HG03159 (cell line): ENCODE measurements around the gene TRHDE.

Experiments used
- ATAC-seq: cut with Tn5 transposase; IDR thresholded peaks from one replicate; pipeline ENCODE4 v1.9.1; 2021; ENCODE audit warnings: mild to moderate bottlenecking, moderate library complexity; ENCODE audit not compliant: unreplicated experiment

The TRHDE gene

GRCh38 chr12:72272091-72272661 lies at the start of gene TRHDE:
Gene TRHDE, plus strand, starts transcription at chr12:72272370. Its CDS starts 274 bp downstream, at chr12:72272644.
- ATAC-seq: no peak

GRCh38 chr12:72226510-72226909 lies 45.7 kb upstream of the TRHDE start:
- ATAC-seq: no peak

GRCh38 chr12:72228424-72228823 lies 43.7 kb upstream of the TRHDE start:
- ATAC-seq: no peak

DNA sequence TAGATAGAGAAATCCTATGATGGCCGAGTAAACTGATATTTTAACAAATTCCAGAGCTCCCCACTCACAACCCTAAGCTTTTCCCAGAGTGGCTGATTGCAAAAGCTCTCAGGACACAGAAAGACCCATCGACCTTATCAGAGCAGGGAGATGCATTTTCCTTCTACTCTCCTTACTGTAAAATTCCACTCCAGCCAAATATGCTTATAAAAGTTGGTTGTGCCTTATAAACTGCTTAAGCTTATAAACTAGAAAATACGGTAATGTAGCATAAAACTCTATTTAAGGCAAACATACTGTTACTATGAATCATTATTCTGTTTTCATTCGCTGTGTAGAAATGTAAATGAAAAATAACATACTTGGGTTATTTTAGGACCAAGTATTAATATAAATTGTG lies 41.6 kb upstream of the TRHDE start:
- no peak for ATAC-seq

DNA sequence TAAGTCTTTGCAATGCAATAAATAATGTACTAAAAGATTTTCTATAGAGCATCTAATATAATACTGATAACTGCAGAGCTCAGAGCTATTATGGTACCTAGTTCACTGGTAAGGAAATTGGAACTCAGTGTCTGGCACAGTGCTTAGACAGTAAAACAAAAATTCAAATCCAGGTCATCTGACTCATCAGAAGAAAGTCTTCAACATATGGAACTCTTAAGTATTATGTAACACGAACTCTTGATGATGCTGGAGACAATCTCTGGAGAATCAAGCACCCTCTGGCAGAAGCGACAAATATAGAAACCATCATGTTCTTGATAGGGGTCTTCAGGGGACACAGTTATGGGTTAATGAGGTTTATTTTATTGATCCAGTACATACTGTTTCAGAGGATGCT lies 37.3 kb upstream of the TRHDE start:
- ATAC-seq: no peak

GRCh38 chr12:72236071-72236705 lies 36.0 kb upstream of the TRHDE start:
- no peak for ATAC-seq

DNA sequence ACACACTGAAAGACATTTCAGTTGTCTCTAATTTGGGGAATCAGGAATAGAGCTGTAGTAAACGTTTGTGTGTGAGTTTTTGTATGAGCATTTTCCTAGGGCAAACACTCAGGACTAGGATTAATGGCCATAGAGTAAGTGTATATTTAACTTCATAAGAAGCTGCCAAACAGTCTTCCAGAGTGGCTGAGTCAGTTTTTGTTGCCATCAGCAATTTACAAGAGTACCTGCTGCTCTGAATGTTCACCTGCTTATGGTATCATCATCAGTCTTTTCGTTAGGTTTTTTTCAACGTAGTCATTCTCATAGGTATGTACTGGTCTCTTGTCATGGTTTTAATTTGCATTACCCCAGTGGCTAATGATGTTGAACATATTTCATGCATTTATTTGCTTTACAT lies 30.6 kb upstream of the TRHDE start:
- no peak for ATAC-seq

DNA sequence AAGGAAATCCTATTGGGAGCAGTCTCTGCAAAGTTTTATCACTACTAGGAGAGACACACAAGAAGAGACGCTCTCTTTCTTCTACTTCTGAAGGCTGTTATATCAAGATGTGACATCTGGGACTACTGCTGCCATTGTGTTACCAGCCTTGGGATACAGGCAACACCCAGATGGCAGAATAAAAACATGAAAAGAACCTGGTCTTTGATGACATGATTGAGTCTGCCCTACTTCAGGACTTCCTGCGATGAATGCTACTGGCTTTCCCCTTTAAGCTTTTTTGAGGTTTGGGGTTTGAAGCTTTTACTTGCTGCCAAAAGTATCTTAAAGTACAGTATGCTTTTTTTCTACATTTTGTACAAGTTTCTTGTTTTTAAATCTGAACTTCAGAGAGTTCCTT lies 29.2 kb upstream of the TRHDE start:
- no peak for ATAC-seq

- ATAC-seq: no peak
Measured at GRCh38 chr12:72246370-72246769, 25.8 kb upstream of the TRHDE start.

DNA sequence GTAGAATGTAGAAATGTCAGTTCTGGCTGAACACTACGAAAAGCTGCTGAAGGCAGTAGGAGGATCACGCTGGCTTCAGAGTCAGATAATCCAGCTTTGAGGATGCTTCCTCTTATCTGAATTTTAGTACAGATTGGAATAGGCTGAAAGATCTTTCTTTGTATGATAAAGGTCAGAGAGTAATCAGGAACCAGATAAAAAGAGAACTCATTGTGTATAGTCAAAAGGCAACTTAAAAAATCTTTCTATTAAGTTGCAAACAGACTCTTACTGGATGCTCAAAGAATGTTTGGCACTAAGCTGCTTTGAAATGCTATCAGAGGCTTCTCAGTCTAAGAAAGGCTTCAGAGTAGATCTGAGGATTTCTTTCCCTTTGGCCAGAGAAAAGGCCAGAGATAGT lies 21.8 kb upstream of the TRHDE start:
- no peak for ATAC-seq

DNA sequence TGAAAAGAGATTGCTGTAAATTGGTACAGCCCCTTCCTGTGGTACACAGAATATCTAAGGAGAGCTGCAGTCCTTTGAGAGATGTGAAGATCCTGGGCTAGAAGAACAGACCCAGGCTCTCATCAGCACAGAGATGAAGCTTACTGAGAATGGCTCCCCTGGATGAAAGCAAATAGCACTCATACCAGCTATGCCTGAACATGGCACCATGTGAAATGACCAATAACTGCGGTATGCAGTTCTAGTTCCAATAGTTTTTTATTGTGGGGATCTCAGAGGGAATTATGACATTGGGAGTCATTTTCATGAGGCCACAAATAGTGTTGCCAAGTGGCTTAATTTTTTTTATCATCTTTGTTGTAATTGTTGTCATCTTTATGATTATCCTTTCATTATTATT lies 15.4 kb upstream of the TRHDE start:
- no peak for ATAC-seq

GRCh38 chr12:72261885-72262284 lies 10.3 kb upstream of the TRHDE start:
- no peak for ATAC-seq

GRCh38 chr12:72264548-72265175 lies 7.5 kb upstream of the TRHDE start:
- peak; percentile 54 for ATAC-seq

DNA sequence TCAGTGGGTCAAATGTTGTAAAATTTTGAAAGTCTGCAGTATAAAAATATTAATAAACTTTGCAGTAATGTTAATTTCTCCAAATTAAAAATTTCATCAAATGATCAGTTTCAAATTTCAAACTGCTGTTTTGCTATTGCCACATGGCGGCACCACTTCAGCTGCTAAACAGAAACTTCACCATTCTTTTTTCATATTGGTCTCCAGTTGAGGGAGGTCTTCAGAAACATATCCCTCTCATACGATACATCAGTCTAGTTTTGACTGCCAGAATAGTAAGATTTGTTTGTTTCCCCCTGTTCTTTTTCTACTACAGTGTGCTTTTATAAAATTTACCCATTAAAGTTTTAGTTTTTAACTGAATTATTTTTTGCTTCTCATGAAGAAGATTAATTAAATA lies 4.2 kb upstream of the TRHDE start:
- no peak for ATAC-seq

DNA sequence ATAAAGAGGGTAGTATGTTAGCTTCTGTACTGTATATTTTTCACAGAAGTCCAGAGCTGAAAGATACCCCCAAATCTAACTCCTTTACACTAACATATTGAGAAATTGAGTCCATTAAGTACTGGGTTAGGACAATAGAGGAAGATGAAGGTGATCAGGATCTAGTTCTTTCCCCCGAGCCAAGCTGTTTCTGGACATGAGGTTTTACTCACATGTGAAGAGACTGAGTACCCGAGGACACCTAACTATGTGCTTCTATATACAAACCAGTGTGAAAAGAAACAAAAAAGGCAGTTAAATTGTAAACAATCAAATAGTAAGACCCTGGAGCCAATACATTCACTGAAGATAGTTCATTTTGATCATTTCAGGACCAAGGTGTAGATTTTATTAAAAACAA lies 3.8 kb upstream of the TRHDE start:
- no peak for ATAC-seq

DNA sequence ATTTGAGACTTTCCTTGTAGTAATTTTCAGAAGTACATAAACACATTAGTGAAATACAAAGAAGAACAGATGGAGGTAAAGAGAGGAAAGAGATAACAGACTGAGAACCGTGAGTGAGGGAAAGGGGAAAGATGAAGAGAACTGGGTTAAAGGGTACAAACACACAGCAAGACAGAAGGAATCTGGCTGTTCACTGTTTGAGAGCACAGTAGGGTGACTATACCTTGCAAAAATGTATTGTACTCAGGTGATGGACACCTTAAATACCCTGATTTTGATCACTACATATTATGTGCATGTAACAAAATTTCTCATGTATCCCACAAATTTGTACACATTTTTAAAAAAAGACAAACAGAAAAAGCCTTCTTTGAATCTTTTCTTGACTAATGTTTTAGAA lies 2.7 kb upstream of the TRHDE start:
- ATAC-seq: no peak

- ATAC-seq: no peak
Measured at GRCh38 chr12:72270246-72270645, 1.9 kb upstream of the TRHDE start.

GRCh38 chr12:72270961-72271360 lies 1.2 kb upstream of the TRHDE start:
- no peak for ATAC-seq

DNA sequence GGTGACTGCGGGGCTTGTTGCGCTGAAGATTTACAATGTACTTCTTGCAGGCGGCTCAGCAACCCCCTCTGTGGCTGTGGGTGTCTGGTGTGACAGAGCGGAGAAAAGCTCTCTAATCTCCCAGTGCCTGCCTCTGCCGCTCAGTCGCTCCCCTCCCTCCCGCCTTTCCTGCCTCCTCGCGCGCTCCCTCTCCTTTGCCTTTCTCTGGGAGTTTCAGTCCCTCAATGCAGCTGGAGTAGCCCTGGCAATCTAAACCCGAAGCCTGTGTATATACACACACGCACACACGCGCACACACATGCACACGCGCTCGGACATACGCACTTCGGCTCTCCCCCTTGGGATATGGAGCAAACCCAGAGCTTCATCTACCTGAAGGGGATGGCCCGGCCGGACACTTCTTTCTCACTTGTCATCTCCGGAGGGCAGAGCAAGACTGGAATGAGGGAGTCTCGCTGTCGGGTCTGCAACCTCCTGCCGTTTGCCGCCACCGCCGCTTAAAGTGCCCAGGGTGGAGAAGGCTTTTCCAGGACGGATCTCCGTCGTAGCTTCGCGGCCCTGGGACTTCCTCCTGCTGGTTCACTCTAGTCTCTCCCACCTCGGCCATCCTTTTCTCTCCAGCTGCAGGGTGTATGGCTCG lies 599 bp upstream of the TRHDE start:
- ATAC-seq: no peak

DNA sequence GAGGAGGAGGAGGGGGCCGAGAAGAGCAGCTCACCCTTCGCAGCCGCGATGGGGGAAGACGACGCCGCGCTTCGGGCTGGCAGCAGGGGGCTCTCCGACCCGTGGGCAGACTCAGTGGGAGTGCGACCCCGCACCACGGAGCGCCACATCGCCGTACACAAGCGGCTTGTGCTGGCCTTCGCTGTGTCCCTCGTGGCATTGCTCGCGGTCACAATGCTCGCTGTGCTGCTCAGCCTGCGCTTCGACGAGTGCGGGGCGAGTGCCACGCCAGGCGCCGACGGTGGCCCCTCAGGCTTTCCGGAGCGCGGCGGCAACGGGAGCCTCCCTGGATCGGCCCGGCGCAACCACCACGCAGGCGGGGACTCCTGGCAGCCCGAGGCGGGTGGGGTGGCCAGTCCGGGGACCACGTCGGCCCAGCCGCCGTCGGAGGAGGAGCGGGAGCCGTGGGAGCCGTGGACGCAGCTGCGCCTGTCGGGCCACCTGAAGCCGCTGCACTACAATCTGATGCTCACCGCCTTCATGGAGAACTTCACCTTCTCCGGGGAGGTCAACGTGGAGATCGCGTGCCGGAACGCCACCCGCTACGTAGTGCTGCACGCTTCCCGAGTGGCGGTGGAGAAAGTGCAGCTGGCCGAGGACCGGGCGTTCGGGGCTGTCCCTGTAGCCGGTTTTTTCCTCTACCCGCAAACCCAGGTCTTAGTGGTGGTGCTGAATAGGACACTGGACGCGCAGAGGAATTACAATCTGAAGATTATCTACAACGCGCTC lies 745 bp downstream of the TRHDE start:
- ATAC-seq: no peak

DNA sequence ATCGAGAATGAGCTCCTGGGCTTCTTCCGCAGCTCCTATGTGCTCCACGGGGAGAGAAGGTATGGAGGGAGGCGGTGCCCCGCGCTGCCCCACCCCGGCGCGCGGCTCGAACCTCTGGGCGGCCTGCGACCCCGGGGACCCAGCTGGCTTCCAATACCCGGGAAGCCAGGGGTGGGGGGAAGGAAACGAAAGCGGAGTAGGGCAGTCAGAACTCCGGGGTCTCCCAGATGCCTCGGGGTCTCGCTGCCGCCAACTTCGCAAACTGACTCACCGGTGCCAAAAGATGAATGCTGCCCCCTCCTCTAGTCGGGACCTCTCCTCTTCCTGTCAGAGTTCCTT lies 1.3 kb downstream of the TRHDE start:
- no peak for ATAC-seq
